ENCODE data around the gene GTPBP10.

DNA sequence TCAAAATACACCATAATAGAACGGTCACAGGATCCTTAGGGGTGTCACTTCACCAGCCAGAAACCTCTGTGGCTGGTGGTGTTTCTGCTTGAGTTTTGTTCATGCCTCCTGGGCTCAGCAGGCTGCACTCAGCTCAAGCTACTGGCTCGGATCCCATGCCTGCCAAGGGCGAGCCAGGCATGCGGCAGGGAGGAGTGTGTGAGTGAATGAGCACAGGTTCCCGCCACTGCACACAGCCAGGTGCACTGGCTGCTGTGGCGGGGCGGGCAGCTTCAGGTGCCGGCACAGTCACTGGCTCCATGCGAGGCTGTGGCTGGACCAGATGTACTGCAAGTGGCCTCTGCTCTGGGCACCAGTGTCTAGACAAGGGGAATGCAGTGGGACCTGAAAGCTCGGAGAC, 86.2 kb downstream of the GTPBP10 start:
- TF ChIP-seq, protein P1, sequence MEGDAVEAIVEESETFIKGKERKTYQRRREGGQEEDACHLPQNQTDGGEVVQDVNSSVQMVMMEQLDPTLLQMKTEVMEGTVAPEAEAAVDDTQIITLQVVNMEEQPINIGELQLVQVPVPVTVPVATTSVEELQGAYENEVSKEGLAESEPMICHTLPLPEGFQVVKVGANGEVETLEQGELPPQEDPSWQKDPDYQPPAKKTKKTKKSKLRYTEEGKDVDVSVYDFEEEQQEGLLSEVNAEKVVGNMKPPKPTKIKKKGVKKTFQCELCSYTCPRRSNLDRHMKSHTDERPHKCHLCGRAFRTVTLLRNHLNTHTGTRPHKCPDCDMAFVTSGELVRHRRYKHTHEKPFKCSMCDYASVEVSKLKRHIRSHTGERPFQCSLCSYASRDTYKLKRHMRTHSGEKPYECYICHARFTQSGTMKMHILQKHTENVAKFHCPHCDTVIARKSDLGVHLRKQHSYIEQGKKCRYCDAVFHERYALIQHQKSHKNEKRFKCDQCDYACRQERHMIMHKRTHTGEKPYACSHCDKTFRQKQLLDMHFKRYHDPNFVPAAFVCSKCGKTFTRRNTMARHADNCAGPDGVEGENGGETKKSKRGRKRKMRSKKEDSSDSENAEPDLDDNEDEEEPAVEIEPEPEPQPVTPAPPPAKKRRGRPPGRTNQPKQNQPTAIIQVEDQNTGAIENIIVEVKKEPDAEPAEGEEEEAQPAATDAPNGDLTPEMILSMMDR (IDR thresholded peaks at IDR 0.05; ENCODE audit: low read depth, low read length, poor library complexity, severe bottlenecking), result no peak
- TF ChIP-seq EZH2phosphoT487 (IDR thresholded peaks at IDR 0.05; ENCODE audit: borderline replicate concordance, low read length), result no peak

All from DOHH2 (cell line).